IPS-18c (cell line): ENCODE results near the gene TPTE.
A peak's percentile ranks its signal among the peaks of the same experiment; 100 is the strongest.
"Not testable (repeated sequence)": the region's sequence is repeated elsewhere in the genome, so short reads cannot be mapped to it uniquely, and the experiment has no call there.

Experiments
- H3K4me3 ChIP-seq: 2 replicates; pipeline ENCODE4 v1.7.0; 2013; ENCODE audit warnings: low read depth, mild to moderate bottlenecking, low read length, moderate library complexity; ENCODE audit not compliant: insufficient read depth
- H3K9me3 ChIP-seq: one replicate; pipeline ENCODE4 v1.6.1; 2013; ENCODE audit warnings: mild to moderate bottlenecking, low read length, moderate library complexity; ENCODE audit not compliant: control insufficient read depth, insufficient read depth

TPTE gene

DNA sequence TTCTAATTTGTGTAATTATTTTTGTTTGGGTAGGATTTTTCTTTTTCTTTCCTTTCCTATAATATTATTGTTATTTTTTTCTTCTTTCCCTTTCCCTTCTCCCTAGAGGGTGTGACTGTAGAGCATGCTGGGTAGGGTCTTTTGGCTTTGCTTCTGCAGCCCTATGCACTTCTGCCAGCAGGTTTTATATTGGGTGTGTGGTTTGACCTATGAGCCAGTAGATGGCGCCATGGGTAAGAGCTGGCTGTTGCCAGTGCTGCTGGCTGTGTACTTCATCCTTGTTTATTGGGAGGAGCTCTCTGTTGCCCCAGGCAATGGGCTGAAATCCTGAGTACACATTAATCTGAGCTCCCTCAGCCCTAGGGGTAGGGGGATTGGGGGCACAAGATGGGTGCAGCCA, 67.7 kb downstream of the TPTE start:
- peaks cover 23% of the 10 kb centered on the region for H3K9me3 ChIP-seq
- not testable (repeated sequence) for H3K4me3 ChIP-seq

DNA sequence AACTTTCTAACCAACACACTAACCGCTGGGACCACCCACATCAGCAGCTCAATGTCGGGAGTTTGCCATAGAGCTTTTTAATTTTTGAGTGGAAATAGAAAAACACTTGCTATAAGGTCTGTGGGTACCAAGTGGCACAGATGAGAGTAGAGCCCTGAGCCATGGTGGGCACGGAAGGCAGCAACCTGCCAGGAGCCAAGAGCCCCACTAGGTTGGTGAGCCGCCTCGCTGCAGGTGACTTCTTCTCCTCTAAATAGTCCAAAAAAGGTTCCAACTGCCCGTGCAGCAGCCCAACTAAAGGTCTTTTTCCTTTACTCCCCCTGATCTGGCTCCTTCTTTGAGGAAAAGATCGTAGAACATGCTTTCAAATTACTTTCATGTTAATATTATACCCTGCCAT, 85.7 kb downstream of the TPTE start:
- H3K9me3 ChIP-seq, result peaks cover 13% of the 10 kb centered on the region
- H3K4me3 ChIP-seq, result not testable (repeated sequence)

DNA sequence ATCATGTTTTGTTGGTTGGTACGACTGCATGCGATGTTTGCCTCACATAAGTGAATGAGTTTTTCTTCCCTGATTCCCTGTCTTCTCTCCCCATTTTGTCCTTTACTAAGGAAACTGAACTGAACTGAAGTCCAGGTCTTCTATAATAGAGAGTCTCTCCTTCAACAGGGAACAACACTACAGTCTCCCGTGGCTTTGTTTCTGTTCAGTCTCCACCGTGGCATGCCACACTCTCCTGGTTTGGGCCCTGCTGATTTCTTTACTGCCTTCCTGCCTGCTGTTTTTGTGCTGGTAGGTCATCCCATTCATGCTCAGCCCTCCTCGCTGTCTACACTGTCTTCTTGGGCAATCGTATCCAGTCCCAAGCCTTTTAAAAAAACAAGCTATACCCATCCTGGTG, 92.9 kb downstream of the TPTE start:
- H3K4me3 ChIP-seq, result not testable (repeated sequence)
- H3K9me3 ChIP-seq, result peaks cover 22% of the 10 kb centered on the region

DNA sequence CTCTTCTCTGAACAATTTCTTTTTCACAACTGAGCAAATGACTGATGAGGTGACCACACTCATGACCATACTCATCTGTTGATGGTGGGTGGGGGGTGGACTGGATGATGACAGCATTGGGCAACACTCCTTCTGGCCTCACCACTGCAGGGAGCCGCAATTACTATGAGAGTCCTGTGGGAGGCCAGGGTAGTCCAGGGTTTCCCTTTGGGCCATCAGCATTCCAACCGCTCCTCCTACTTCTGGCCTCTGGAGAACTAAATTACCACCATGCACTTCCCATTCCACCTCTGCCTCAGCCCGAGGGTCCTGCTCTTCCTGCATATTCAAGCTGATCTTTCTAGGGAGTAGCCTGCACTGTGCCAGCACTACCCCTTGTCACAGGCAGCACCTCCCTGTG, 94.7 kb downstream of the TPTE start:
- H3K9me3 ChIP-seq, result peaks cover 17% of the 10 kb centered on the region
- H3K4me3 ChIP-seq, result not testable (repeated sequence)

DNA sequence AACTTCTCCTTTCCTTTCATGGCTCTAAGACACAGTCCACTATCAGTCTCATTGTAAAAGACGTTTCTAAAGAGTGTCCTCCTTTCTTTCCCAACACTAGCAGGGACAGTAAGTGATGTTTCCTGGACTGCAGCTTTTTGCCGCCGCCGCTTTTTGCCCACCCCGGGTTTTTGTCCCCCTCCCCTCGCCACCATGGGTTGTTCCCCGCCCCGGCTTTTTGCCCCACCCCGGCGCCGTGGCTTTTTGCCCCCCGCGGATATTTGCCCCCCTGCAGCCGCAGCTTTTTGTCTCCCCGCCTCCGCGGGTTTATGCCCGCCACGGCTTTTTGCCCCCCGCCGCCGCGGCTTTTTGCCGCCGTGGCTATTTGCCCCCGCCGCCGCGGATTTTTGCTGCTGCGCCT, 95.2 kb downstream of the TPTE start:
- peaks cover 17% of the 10 kb centered on the region for H3K9me3 ChIP-seq
- H3K4me3 ChIP-seq, result no peak overlapping the region

DNA sequence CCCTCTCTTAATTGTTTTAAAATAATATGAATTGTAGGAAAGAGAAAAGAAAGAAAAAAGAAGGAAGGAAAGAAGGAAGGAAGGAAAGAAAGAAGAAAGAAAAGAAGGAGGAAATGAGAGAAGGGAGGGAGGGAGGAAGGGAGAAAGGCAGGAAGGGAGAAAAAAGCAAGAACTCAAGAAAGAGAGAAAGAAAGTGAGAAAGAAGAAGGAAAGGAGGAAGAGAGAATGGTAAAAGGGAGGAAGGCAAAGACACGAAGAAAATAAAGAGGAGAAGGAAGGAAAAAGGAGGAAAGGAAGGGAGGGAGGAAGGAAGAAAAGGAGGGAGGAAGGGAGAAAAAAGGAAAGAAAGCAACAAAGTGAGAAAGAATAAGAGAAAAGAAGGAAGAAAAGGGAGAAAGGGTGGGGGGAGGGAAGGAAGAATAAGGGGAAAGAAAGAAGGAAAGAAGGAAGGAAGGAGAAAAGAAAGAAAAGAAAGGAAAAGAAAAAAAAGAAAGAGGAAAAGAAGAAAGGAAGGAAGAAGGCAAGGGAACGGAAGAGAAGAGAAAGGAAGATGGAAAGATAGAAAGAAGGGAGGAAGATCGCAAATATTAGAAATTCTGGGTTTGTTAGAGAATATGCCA, 95.9 kb downstream of the TPTE start:
- peaks cover 21% of the 10 kb centered on the region for H3K9me3 ChIP-seq

DNA sequence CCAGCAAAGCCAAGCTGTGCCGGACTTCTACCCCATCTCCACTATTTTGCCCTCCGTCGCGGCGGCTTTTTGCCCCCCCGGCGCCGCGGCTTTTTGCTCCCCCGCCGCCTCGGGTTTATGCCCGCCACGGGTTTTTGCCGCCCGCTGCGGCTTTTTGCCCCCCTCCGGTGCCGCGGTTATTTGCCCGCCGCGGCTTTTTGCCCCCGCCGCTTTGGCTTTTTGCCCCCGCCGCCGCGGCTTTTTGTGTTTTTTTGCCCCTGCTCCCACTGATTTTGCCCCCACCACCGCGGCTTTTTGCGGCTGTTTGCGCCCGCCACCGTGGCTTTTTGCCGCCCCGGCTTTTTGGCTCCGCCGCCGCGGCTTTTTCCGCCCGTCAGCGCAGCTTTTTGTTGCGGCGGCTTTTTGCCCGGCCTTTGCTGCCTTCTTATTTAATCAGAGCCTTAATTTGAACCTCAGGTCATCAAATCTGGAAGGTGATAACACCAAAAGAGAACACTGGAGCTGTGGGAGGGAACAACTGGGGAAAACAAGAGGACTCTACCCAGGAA, 106.0 kb downstream of the TPTE start:
- Histone ChIP-seq H3K9me3 (peaks cover 13% of the 10 kb centered on the region), H3K4me3 (no peak overlapping the region)

More for the DNA sequence above, 95.9 kb downstream of the TPTE start:
- not testable (repeated sequence) for H3K4me3 ChIP-seq

DNA sequence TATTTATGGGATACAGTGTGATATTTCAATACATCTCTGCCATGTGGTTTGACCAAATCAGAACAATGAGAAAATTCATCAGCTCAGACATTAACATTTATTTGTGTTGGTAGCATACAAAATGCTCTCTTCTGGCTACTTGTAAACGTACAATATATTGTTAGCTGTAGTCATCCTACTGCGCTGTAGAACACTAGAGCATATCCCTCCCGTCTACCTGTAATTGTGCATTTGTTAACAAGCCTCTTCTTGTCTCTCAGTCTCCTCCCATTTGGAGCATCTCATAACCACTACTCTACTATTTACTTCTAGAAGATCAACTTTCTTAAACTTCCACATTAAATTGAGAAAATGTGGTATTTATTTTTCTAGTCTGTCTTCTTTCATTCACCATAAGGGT, 107.9 kb downstream of the TPTE start:
- H3K4me3 ChIP-seq, result not testable (repeated sequence)
- H3K9me3 ChIP-seq, result peaks cover 15% of the 10 kb centered on the region

DNA sequence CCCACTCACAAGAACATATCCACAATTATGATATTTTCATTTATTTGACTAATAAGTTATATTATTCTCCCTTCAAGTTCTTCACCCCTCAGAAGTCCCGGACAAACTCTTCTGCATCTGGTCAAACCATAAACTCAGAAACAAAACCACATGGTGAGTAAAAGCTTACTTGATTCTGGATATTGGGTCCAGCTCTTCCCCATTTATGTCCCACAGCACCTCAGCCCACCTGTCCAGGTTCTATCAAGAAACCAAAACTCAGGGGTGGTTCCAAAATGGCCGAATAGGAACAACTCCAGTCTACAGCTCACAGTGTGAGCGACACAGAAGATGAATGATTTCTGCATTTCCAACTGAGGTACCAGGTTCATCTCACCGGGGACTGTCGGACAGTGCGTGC, 109.4 kb downstream of the TPTE start:
- H3K4me3 ChIP-seq, result not testable (repeated sequence)
- H3K9me3 ChIP-seq, result peaks cover 15% of the 10 kb centered on the region

DNA sequence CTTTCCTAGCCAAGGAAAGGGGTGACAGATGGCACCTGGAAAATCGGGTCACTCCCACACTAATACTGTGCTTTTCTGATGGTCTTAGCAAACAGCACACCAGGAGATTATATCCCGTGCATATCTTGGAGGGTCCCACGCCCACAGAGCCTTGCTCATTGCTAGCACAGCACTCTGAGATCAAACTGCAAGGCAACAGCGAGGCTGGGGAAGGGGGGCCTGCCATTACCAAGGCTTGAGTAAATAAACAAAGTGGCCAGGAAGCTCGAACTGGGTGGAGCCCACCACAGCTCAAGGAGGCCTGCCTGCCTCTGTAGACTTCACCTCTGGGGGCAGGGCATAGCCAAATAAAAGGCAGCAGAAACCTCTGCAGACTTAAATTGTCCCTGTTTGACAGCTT, 109.9 kb downstream of the TPTE start:
- not testable (repeated sequence) for H3K4me3 ChIP-seq
- H3K9me3 ChIP-seq, result peaks cover 15% of the 10 kb centered on the region

DNA sequence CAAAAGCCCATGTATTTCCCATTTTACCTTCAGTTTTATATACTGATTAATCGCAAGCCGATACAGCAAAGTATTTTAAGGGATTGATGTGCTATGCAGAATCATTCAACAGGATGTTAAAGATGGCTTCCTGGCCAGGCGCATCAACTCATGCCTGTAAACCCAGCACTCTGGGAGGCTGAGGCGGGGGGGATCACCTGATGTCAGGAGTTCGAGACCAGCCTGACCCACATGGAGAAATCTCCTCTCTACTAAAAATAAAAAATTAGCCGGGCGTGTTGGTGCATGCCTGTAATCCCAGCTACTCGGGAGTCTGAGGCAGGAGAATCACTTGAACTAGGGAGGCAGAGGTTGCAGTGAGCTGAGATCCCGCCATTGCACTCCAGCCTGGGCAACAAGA, 116.8 kb downstream of the TPTE start:
- peaks cover 21% of the 10 kb centered on the region for H3K9me3 ChIP-seq
- H3K4me3 ChIP-seq, result not testable (repeated sequence)

DNA sequence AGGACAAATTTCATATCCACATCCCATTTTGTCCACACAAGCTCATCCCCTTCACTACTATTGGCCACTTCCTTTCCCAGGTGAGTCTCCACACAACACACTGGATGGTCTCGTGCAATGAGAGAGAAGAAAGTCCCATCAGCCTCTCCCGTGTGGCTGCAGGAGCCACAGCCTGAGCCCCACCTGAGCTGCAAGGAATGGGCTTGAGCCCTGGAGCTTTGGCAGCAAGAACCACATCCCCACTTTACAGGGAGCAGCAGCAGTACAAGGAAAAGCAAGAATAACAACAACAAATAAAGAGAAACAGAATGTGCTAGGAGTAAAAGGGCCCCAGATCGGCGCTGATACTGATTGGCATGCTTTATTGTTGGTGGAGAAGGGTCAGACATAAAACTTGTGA, 117.7 kb downstream of the TPTE start:
- Histone ChIP-seq H3K4me3 (no peak overlapping the region), H3K9me3 (peaks cover 27% of the 10 kb centered on the region)

DNA sequence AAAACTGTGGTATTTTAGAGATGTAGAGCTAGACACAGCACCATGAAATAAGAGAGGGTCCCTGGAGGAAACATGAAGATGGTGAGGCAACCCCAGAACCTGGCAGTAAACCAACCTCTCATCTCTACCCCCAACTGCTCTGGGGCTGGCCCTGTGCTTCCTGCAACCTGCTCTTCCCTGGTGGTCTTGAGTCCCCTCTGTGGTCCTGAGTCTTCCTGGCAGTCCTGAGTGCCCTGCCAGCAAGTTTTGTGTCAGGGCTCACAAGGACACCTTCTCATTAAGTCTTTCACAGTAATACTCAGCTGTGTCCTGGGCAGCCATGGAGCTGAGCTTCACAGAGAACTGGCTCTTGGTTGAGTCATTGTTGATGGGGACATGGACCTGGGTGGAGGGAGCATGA, 118.4 kb downstream of the TPTE start:
- Histone ChIP-seq H3K9me3 (peaks cover 31% of the 10 kb centered on the region), H3K4me3 (peak overlapping the region; percentile 6; the same call in 1 of the 2 replicates)

DNA sequence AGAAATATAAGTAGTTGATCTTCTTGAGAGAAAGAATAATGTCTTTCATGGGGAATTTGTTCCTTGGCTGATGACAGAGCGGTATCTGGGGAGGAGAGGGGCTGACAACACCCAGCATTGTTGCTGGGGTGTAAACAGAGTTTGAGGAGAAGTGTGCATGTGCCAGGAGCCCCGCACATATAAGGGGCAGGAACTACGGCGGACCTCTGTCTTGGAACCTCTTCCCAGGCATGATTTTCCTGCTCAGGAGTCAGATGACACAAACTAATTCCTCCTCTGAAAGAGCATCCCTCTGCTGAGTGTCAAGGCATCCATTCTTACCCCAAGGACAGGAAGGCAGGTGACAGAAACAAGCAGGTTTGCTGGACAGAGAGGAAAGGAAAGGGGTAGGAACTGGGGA, 119.1 kb downstream of the TPTE start:
- H3K4me3 ChIP-seq, result no peak overlapping the region; the same call in 1 of the 2 replicates
- H3K9me3 ChIP-seq, result peaks cover 36% of the 10 kb centered on the region

DNA sequence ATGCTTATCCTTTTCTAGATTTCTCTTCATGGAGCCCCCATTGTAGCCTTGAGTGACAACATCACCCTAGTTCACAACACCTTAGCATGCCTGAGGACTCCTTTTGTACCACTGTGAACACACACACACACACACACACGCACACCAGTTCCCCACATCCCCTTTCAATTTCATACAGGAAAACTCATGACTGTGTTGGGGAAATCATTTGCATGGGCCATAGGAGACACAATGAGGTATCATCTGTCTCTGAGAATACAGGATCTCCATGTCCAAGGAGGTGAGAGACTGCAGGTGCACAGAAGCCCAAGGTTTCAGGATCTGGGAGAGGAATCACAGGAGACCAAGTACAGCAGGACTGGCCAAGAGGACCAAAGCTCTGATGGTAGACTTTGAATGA, 119.7 kb downstream of the TPTE start:
- Histone ChIP-seq H3K4me3 (peak overlapping the region; percentile 17; the same call in 1 of the 2 replicates), H3K9me3 (peaks cover 36% of the 10 kb centered on the region)

DNA sequence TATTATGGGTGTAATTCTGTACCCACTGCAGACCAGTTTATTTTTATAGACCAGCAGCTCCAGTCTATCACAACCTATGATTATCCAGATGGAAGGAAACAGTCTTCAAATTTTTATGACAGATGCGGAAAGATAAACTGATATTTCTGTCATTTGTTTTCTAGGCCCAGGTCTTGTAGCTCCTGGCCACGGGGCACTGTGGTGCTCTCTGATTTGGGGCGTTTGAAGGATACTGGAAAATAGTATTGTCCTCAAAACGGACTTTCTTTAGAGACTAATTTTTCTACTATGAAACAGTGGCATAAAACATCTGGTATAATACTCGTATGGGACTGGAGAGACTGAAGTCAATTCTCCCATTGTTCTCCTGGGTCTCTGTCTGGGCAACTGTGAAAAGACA, 124.3 kb downstream of the TPTE start:
- peaks cover 41% of the 10 kb centered on the region for H3K9me3 ChIP-seq
- H3K4me3 ChIP-seq, result not testable (repeated sequence)

DNA sequence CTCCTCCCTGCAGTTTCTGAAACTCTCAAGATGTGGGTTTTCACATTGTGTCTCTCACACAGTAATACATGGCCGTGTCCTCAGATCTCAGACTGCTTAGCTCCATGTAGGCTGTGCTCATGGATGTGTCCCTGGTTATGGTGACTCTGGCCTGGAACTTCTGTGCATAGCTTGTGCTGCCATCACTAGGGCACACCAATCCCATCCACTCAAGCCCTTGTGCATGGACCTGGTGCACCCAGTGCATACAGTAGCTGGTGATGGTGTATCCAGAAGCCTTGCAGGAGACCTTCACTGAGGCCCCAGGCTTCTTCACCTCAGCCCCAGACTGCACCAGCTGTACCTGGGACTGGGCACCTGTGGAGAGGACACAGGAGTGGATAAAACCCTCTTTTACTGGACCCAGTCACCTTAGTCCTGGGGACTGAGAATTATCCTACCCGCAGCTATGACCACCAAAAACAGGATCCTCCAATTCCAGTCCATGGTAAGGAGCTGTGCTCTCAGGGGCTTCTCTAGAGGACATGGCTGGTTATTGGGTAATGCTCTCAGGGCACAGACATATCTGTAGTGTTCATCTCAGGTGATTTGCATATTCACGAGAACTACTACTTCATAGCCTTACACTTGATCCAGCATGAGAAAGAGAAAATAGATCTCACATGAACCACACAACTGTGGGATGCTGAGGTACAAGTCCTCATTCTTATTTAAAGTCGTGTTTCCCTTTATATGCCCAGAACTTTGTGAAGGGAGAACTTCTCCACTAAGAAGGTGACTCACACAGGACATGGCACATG, 128.2 kb downstream of the TPTE start:
- H3K4me3 ChIP-seq, result not testable (repeated sequence)
- H3K9me3 ChIP-seq, result peaks cover 27% of the 10 kb centered on the region

DNA sequence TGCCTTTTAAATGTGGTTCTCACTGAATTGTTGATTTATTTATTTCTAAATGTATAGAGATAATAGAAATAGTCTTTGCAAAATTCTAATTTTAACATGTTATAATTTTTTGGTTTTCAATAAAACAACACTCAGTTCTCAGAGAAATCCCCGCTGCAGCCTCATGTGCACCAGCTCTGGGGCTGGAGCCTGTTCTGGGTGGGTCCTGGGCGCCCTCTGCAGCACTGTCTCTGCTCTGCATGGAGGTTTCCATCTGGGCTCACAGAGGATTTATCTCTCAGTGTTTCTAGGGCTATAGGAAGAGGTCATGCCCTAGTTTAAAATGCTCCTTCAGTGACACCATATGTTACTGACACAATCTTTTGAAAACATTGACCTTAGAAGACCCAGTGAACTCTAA, 128.9 kb downstream of the TPTE start:
- peaks cover 20% of the 10 kb centered on the region for H3K9me3 ChIP-seq

More for the DNA sequence above, 128.9 kb downstream of the TPTE start:
- not testable (repeated sequence) for H3K4me3 ChIP-seq
